ENCODE results near the gene ASAH2B.
"Not testable (repeated sequence)": the region's sequence is repeated elsewhere in the genome, so short reads cannot be mapped to it uniquely, and the experiment has no call there.

ASAH2B gene

DNA sequence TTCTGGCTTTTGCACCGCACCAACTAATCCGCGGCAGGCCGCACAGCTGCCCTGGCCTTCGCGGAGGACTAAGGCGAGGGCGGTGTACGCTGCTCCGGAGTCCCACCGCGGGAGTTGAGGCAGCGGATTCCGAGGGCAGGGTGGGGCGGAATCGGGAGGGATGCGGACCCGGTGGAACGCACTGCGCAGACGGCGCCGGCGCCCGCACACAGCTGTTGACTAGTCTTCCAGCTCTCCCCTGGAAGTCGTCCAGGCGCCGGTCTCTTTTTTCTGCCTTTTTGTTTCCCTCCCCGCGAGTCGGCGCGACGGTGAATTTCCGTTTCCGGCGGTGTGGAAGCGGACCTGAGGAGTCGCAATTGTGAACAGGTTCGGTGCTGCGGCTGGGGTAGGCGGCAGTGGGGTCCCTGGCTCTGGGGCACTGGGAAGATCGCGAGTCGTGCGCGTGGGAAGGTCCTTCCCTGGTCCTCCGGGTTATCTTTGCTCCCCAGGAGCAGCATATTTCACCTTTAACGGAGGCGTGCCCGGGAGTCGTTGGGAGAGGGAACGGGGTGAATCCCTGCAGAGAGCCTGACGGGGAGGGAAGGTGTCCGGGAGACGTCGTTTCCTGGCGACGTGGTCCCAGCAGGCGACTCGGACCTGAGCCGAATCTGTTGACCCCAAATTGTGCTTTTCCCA lies at the start of gene ASAH2B:
Gene ASAH2B (plus strand): TSS at position 319 of the 675 bp plus-strand sequence. CDS start 5,195 bp downstream, outside the sequence.
- DNase-seq (ENCODE audit: low read depth) = peak; percentile 34

DNA sequence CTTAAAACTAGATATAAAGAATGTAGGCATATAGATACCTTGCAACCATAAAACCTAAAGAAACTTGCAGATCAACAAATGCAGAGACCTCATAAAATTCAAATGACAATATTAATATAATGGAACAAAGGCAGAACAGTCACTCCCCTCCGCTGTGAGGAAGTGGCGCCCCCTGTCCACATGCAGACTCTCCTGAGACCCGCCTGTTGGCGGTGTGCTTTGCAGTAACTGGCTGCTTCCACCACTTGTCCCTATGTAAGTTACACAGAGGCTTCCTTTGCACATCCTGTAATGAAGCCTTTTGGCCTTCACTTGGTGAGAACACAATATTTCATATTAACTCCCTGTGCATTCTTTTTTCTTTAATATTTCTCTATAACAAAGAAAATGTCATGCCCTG lies 41.9 kb upstream of the ASAH2B start:
- DNase-seq (ENCODE audit: low read depth) = not testable (repeated sequence)

DNA sequence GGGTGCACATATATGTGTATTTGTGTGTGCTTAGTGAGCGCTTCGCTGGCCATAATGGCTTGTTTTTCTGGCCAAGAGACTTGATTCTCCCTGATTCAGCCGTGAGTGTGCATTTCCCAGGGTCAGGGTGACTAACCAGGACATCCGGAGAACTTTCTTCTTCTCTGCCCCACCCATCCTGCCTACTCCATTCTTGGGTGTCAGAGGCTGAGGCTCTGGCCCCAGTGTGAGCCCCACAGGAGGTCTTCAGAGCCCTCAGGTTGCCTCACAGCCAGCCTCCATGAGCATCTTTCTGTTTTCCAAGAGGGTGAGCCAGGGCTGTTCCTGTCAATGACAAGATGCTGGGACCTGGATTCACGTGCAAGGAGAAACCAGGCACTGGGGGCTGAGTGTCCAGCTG lies 37.8 kb upstream of the ASAH2B start:
- not testable (repeated sequence) for DNase-seq (ENCODE audit: low read depth)

DNA sequence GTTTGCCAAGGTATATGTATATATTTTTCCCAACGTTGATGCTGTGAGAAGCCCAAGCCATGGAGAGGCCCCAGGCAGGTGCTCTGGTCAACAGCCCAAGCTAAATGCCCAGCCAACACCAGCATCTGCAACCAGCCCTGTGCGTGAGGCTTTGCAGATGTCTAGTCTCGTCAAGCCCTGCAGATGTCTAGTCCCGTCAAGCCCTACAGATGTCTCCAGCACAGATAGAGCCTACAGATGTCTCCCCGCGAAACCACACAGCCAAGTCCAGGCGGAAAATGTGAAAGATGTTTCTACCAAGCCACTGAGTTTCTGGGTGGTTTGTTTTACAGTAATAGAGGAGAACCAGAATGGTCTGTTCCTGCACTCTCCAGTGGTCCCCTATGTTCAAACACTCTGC lies 36.7 kb upstream of the ASAH2B start:
- DNase-seq (ENCODE audit: low read depth) = not testable (repeated sequence)

DNA sequence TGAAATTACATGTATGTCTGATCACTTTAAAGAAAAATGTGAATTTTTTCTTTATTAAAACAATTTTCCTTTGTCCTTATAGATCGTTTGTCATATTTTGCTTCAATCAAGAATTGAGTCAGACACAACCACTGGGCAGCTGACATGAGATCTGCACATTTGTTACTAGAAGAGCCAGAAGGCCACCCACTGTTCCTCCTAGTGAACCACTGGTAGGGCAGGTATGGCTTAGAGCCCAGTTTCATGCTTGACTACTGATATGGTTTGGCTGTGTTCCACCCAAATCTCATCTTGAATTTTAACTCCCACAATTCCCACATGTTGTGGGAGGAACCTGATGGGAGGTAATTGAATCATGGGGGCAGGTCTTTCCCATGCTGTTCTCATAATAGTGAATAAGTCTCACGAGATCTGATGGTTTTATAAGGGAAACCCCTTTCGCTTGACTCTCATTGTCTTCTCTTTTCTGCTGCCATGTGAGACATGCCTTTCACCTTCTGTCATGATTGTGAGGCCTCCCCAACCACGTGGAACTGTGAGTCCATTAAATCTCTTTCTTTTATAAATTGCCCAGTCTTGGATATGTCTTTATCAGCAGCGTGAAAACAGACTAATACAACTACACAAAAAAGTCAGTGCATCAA lies 35.2 kb upstream of the ASAH2B start:
- DNase-seq (ENCODE audit: low read depth) = not testable (repeated sequence)

DNA sequence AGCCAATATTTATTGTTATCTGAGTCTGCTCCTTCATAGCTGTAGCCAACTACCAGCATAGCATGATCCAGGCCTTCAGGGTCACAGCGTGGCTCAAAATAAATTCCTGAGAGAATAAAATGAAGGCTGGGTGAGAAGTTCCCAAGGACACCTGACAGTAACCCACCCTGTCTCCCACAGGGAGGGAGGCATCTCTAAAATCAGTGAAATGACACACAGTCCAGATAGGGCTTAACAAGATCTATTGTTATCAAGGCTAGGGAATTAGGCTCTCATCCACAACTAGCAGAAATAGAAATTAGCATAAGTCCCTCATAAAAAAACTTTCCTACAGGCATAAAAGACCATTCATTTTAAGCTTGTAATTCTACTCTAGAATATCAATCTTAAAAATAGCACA lies 33.7 kb upstream of the ASAH2B start:
- not testable (repeated sequence) for DNase-seq (ENCODE audit: low read depth)

DNA sequence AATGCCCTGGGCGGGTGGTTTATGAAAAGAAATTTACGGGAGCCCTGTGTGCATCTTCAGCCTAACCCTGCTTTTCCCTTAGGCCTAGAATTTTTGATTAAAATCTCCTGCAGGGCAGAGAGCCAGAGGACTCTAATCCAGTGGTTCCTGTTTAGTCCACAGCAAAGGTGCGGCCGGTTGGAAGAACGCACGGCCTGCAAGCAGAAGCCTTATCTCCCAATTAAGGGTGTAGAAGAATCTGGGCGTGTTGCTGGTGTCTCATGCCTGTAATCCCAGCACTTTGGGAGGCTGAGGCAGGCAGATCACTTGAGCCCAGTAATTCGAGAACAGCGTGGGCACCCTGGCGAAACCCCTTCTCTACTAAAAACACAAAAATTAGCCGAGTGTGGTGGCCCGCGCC lies 29.5 kb upstream of the ASAH2B start:
- not testable (repeated sequence) for DNase-seq (ENCODE audit: low read depth)

DNA sequence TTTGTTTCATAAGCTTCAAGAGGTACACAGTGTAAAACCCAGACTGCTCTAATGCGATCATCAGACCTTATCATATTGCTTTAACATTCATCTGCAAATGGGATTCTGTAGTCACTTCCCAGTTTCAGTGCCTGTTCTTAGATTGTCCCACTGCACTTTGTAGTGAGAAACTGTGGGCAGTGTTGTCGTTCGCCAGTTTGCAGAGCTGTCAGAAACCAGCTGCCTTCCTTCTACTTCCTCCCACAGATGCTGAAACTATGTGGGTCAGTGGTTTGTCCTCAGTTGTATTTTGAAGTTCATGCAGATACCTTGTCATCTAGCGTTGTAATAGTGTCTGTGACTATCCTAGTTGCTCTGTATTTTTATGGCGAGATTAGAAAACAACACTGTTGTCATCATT lies 15.9 kb upstream of the ASAH2B start:
- DNase-seq (ENCODE audit: low read depth) = not testable (repeated sequence)

DNA sequence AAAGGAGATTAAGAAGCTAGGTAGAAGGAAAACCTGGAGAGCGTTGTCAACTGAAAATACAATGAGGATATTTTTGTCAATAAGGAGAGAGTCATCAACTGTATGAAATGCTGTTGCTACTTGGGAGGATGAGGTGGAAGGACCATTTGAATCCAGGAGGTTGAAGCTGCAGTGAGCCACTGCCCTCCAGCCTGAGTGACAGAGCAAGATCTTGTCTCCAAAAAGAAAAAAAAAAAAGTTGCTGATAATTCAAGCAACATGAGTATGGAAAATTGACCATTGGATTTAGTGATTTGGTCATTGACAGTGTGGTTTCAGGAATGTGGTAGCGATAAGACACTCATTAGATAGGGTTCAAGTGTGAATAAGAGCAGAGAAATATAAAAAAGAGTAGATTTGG lies 11.6 kb upstream of the ASAH2B start:
- not testable (repeated sequence) for DNase-seq (ENCODE audit: low read depth)

DNA sequence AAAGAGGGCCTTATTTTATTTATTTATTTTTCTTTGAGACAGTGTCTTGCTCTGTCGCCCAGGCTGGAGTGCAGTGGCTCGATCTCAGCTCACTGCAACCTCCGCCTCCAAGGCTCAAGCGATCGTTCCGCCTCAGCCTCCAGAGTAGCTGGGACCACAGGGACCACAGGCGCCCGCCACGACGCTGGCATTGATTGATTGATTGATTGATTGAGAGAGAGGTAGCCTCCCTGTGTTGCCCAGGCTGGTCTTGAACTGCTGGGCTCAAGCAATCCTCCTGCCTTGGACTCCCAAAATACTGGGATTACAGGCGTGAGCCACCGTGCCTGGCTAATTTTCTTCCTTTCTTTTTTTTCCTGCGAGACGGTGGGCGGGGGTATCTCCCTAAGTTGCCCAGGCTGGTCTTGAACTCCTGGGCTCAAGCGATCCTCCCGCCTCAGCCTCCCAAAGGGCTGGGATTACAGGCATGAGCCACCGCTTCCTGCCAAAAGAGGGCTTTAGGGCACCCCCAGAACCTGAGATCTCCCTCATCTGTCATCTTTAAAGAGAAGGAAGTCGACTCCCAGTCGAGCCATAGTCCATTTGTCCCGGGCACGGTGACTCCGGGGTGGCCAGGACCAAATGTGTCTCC lies 634 bp upstream of the ASAH2B start:
- DNase-seq (ENCODE audit: low read depth) = not testable (repeated sequence)

DNA sequence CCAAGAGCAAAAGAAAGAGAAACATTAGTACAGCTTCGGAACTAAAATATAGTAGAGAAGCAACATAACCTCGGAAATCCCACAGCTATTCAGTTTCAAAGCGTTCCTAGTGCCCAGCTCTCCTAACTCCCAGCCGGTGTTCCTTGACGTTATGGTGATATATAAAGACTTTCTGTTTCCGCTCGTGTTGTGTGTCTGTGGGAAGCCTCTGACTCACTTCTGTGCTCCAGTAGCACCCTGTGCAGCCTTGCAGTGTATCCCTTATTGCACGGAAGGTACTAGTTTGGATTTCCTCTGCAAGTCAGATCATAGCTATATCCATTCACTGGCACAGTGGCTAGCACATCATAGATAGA lies 535 bp downstream of the ASAH2B start:
- no peak for DNase-seq (ENCODE audit: low read depth)

DNA sequence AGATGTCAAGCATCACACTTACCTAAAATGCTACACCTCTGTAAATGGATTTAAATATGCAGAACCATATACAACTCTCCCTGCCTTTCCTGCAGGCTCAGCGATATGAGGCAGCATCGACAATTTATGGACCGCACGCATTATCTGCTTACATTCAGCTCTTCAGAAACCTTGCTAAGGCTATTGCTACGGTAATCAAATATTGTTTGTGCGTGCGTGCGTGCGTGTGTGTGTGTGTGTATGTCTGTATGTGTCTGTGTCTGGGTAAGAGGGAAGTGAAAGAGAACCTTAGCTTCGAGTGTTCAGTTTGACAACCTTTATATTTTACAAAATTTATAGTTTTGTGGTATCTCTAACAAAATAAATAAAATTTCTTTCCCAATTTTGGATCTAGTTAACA lies 3.1 kb downstream of the ASAH2B start:
- DNase-seq (ENCODE audit: low read depth) = not testable (repeated sequence)

DNA sequence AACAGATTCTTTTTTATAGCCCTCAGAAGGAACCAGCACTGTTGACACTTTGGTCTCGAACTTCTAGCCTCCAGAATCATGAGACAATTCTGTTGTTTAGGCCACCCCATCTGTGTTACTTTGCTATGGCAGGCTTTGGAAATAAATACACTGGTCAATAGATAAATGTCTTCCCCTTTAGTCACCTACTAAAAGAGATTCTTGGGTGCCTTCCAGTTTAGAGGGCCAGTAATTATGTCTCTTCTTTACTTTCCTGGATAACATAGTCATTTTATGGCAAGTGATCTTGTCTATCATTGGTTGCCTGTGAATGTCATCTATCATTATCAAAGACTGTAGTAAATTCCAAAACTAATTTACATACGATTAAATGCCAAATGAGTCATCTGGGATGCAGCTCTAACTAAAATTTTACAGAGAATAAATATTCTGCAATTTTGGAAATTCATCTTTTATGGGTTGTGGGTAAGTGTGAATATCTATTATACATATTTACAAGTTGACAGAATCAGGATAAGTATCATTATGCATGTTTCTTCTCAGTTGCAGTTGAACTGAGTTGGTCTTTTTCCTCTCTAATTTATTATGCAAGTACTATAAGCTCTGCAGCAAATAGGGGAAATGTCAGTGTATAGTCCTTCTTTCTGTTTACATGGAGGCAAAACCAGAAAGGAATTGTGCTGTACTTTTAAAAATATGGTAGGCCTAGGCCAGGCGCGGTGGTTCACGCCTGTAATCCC lies 27.2 kb downstream of the ASAH2B start:
- not testable (repeated sequence) for DNase-seq (ENCODE audit: low read depth)

DNA sequence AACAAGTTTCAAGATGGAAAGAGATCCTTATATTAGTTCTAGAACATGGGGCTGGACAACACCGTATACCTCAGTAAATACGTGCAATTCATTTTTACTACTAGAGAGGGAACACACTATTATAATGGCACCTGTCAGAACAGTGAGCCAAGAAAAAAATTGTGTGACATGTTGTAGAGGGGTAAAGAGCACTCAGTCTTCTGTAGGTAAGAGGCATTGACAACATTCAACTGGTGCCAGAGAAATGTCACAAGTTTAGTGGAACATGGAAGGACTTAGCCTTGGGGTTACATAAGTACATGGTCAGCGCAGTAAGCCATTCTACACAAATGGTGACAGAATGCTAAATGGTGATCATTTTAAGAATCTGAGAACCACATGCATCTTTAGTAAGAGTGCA lies 32.3 kb downstream of the ASAH2B start:
- DNase-seq (ENCODE audit: low read depth) = not testable (repeated sequence)

DNA sequence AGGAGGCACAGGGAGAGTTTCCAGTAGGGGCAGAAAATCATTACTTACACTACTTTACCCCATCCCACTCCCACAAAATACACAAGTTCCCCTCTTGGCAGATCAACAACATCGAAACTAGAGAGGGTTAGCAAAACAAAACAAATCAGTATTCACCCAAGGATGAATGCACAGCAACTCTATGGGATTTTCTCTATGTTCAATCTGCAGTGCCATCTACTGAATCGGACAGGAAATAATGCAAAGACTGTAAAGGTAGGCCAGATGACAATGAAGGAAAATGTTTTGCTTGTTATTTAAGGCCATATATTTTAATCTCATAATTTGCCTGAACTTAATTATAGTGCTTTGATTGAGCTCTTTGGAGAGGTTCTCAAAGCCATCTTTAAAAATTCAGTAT lies 35.1 kb downstream of the ASAH2B start:
- DNase-seq (ENCODE audit: low read depth) = not testable (repeated sequence)

DNA sequence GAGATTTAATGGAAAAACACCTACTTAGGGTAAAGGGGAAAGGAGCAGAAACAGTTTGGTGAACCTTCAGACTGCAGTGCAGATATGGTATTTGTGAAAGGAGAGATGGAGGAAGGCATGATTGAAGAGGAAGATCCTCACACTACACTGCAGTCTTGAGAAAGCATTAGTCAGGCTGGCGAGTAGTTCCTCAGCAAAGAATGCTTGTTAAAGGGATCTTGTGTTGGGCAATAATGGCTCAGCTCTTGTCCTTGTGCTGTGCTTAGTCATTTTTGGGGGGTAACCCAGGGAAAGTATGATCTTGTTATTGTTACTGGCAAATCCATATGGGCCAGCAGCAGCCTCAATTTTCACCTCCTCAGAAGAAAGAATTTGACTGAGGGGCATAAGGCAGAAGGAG lies 40.3 kb downstream of the ASAH2B start:
- DNase-seq (ENCODE audit: low read depth) = not testable (repeated sequence)

DNA sequence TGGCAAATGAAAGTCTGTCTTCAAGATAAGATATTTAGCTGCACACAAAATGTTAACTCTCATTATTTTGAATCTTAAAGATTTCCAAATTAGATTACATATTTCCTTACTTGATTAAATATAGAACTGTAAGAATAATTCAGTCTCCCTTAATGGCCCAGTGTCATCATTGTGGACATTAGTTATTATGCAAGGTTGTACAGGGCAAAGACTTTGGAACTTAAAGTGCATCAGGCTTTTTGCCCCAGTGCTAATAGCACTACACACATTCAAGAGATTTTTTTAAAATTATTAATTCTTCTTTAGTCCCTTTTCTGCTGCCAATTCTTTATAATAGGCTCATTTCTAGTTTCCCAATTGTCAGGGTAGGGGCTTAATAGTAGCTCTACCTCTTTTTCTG lies 42.3 kb downstream of the ASAH2B start:
- not testable (repeated sequence) for DNase-seq (ENCODE audit: low read depth)

DNA sequence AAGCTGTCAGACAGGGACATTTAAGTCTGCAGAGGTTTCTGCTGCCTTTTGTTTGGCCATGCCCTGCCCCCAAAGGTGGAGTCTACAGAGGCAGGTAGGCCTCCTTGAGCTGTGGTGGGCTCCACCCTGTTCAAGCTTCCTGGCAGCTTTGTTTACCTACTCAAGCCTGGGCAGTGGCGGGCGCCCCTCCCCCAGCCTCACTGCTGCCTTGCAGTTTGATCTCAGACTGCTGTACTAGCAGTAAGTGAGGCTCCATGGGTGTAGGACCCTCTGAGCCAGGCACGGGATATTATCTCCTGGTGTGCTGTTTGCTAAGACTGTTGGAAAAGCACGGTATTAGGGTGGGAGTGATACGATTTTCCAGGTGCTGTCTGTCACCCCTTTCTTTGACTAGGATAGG lies 48.2 kb downstream of the ASAH2B start:
- not testable (repeated sequence) for DNase-seq (ENCODE audit: low read depth)

DNA sequence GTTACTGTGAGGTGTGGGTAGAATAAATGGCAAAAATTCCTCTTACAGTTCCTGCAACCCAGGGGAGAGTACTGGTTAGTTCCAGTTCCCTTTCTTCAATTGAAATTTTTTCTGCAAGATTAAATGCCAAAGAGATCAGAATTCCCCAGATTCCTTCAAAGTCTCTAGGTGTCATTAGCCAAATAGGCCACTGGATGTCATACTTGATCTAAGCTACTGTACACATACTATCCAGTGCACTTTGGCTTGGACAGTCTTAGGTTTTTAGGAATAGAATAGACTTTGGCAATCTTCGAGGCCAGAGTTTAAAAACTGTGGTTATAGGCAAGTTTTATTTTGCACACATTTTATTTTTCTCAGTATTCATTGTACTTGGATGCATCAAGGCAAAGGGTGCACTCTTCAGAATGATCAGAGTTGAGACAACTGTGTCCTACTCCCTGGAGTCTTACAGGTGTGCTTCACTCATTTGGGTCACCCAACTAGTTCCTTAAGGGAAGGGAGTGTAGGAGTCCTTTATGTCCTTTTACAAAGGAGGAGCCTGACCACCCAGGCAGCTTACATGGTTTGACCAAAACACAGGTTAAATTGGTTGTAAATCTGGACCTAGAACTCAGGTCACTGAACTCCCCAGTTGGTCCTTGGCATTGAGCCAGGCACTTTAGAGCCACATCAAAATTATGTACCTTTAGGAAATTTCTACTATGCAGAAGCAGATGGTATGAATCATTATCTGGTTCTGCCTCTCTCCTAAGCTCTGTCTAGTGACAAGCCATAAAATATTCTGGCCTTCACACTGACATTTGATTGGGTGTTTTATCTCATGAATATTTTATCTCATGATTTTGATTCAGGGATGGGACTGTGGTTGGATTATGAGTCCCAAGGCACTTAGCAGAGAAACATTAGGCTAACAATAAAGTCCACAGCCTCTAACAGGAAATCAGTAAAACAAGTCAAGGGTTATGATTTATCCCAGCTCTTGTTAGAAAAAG lies 49.5 kb downstream of the ASAH2B start:
- no peak for DNase-seq (ENCODE audit: low read depth)

DNA sequence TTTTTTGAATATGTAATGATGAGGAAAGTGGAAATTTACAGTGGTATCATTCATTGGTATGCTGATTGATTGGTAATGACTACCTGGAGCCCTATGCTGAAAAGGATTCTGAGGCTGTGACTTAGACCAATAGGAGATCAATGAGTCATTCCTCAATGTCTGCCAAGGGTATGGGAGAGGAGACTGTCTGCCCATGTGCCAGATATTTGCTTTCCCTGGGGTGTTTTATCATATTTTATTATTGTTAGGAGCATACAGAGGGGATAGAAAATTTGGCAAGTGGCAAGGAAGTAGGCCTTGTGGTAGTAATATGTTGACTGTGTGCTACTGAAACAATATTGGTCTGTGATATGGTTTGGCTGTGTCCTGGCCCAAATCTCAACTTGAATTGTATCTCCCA lies 54.8 kb downstream of the ASAH2B start:
- DNase-seq (ENCODE audit: low read depth) = no peak

DNA sequence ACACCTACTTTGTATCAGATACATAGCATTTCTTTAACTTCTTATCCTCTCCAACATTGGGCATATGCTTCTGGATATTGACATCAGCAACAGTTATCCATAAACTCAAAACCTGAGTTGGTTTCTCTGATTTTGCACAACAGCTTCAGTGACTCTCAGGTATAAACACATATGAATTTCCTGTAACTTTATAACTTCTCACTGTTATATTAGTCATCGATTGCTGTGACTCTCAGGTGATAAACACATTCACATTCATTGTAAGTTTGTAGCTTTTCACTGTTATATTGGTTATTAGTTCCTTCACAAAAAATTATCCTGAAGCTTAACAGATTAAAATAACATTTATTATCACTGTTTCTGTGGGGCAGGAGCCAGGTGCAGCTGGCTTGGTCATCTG lies 57.0 kb downstream of the ASAH2B start:
- DNase-seq (ENCODE audit: low read depth) = no peak

Measured in fibroblast of the conjunctiva (primary cell).